NCI-H345 treated with DMSO at 0.1 percent for 48 hours (cell line): ENCODE results near the gene PPIE.

Experiments
- DNase-seq: peaks from one replicate; lab custom pipeline; 2025; ENCODE audit not compliant: unreplicated experiment; lab: John Stamatoyannopoulos, UW

PPIE gene

GRCh38 chr1:39800471-39800835 is 61.8 kb downstream of the PPIE start:
- DNase-seq = no peak

- no peak for DNase-seq
These were observed 64.0 kb downstream of the PPIE start for GRCh38 chr1:39802496-39803260.

GRCh38 chr1:39805385-39805784 is 66.7 kb downstream of the PPIE start:
- no peak for DNase-seq

GRCh38 chr1:39808784-39809517 is 70.3 kb downstream of the PPIE start:
- no peak for DNase-seq

GRCh38 chr1:39812913-39813312 is 74.2 kb downstream of the PPIE start:
- DNase-seq = no peak
